ENCODE measurements around the gene ID4.
"Not testable (repeated sequence)": the region's sequence is repeated elsewhere in the genome, so short reads cannot be mapped to it uniquely, and the experiment has no call there.

Gene ID4

DNA sequence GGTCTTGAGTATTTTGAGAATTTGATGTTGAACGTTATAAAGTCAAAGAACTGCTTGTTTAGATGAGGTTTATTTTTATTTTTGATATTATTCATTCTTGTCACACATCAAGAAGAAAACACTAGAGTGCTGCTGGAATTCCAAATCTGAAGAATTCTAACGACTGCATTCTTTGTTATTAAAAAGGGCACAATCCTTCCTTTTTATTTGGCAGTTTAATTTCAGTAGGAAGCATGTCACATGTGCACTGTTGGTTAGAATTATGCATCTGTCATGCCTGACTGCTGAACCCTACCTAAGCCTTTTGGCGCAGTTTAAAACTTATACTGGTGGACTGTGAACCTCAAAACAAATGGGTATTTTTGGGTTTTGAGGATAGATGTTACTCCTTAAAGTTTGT, 4.0 kb downstream of the ID4 start:
- peaks cover 35% of the 10 kb centered on the region for H3K27me3 Mint-ChIP-seq
- peaks cover 8% of the 10 kb centered on the region for H3K4me1 Mint-ChIP-seq (ENCODE audit: low read depth)
- H3K4me3 Mint-ChIP-seq = no peak overlapping the region
- H3K27ac Mint-ChIP-seq = no peak overlapping the region
- no peaks in the 10 kb centered on the region for H3K9me3 Mint-ChIP-seq (ENCODE audit: low read depth)
- H3K36me3 Mint-ChIP-seq = no peaks in the 10 kb centered on the region

DNA sequence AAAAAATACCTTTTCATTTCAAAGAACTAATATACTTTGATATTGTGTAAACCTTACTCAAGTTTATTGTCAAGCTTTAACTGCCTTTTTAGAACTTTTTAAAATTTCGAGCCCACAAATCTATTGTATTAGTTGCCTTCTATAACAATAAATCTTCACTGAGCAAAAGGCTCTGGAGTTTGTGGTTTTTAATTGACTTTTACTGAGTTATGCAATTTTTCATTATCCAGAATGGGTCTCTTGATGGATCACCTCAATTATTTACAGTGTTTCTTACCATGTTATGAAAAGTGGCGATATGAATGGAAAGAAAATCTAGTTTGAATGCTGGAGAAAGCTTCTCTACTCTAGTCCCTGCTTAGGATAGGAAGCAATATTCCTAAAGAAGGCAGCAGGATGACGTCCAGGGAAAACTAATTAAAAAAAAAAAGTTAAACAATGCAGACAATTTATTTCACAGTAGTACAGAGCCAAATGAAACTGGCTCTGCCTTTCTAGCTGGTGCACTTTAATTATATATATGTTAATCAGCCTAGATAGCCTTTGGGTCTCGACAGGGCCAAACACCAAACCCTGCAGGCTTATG, 5.0 kb downstream of the ID4 start:
- Mint-ChIP-seq H3K27me3 (peaks cover 36% of the 10 kb centered on the region), H3K4me1 (ENCODE audit: low read depth) (peaks cover 6% of the 10 kb centered on the region), H3K9me3 (ENCODE audit: low read depth) (no peaks in the 10 kb centered on the region), H3K27ac (no peak overlapping the region), H3K36me3 (no peaks in the 10 kb centered on the region), H3K4me3 (no peak overlapping the region)

DNA sequence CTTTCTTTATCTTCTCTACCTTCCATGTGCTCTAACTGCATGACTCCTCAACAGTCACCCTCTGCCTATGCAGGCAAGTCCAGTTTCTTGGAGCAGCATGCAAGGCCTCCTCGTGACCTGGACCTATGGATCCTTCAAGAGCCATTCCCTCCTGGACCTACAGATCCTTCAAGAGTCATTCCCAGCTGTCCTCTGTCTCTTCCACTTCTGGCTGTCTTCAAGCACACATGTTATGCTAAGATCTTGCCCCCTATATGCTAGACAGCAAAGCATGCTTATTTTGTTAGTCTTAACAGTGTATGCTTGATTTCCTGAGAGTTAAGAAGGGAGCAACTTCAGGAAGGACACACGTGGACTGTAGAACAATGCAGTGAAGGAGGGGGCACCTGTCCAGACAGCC, 7.5 kb downstream of the ID4 start:
- no peaks in the 10 kb centered on the region for H3K9me3 Mint-ChIP-seq (ENCODE audit: low read depth)
- H3K4me3 Mint-ChIP-seq = no peak overlapping the region
- H3K27me3 Mint-ChIP-seq = peaks cover 31% of the 10 kb centered on the region
- peaks cover 1% of the 10 kb centered on the region for H3K4me1 Mint-ChIP-seq (ENCODE audit: low read depth)
- H3K27ac Mint-ChIP-seq = no peak overlapping the region
- H3K36me3 Mint-ChIP-seq = no peaks in the 10 kb centered on the region

DNA sequence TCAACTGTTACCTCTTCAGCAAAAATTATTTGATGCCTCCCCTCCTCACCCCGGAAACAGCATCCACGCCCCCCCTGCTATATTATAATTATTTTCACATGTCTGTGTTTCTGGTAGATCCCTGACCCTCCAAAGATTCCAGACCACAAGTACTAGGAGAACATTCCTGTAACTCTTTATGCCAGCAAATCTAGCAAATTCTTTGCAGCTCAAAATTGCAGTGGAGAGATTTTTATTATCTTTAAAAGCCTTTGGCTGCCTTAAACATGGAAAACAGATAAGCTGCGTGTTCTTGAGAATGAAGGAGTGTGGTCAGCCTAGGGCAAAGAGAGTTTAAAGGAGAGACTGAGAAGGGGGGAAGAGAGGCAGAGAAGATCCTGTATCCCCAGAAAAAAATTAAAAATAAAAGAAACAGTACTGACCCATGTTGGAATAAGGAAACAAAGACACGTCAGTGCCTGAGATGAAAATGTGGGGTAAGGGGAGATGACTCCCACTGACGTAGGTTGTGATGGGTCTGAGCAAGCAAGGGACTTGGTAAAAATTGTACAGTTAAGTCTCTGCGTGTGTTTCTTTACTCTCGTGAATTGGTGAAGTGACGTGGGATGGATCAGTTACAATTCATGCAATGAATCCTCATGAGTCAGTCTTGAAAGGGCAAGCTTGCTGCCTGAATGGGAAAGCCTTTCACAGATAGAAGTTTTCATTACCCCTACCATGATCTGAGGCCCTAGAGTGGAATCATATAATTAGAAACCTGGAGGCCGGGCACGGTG, 8.3 kb downstream of the ID4 start:
- no peaks in the 10 kb centered on the region for H3K4me1 Mint-ChIP-seq (ENCODE audit: low read depth)
- no peak overlapping the region for H3K4me3 Mint-ChIP-seq
- peaks cover 27% of the 10 kb centered on the region for H3K27me3 Mint-ChIP-seq
- H3K36me3 Mint-ChIP-seq = no peaks in the 10 kb centered on the region
- no peak overlapping the region for H3K27ac Mint-ChIP-seq
- H3K9me3 Mint-ChIP-seq (ENCODE audit: low read depth) = no peaks in the 10 kb centered on the region

DNA sequence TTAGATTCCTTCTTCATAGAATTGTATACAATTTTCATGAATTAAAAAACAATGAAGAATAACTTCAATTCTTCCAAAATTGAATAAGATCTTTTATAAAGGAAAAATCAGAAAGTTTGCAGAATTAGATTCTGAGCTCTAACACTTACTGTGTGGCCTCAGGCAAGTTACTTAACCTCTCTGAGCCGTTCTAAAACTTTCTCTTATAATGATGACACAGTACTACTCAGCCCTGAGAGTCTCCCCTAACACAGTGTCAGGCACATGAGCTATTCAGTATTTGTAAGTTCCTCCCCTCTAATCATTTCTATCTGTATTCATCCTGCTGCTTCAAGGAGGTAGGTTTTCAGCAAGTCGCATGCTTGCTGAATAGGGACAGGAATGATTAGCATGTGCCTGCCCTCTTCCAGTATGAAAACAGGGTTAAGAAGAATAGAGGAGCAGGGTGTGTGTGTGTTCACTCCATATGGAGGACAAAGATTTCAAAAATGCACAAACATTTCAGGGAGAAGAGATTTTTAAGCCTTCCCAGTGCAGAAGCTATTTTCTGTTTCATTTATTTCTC, 11.4 kb downstream of the ID4 start:
- no peak overlapping the region for H3K4me3 Mint-ChIP-seq

DNA sequence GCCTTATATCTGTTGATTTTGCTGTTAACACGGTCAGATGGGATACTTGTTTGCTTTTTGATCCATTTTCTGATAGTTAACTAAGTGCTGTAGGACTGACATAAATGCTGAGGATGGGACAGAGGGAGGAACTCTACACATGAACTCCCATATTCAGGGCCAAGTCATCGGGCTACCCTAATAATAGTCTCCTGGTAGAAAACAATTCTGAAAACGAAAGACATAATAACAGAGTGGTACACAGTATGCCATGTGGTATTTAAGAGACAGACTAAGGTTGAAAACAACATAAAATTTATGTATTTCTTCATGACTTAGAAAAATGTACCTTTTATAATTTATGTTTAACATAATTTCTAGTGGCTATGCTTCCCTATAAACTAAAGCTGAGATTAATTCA, 12.0 kb downstream of the ID4 start:
- no peaks in the 10 kb centered on the region for H3K4me1 Mint-ChIP-seq (ENCODE audit: low read depth)
- no peaks in the 10 kb centered on the region for H3K9me3 Mint-ChIP-seq (ENCODE audit: low read depth)
- no peaks in the 10 kb centered on the region for H3K36me3 Mint-ChIP-seq
- no peak overlapping the region for H3K4me3 Mint-ChIP-seq
- peaks cover 16% of the 10 kb centered on the region for H3K27me3 Mint-ChIP-seq
- H3K27ac Mint-ChIP-seq = no peak overlapping the region

More for the DNA sequence above, 11.4 kb downstream of the ID4 start:
- H3K9me3 Mint-ChIP-seq (ENCODE audit: low read depth) = no peaks in the 10 kb centered on the region
- H3K27ac Mint-ChIP-seq = no peak overlapping the region
- H3K4me1 Mint-ChIP-seq (ENCODE audit: low read depth) = no peaks in the 10 kb centered on the region
- H3K36me3 Mint-ChIP-seq = no peaks in the 10 kb centered on the region
- H3K27me3 Mint-ChIP-seq = peaks cover 20% of the 10 kb centered on the region

DNA sequence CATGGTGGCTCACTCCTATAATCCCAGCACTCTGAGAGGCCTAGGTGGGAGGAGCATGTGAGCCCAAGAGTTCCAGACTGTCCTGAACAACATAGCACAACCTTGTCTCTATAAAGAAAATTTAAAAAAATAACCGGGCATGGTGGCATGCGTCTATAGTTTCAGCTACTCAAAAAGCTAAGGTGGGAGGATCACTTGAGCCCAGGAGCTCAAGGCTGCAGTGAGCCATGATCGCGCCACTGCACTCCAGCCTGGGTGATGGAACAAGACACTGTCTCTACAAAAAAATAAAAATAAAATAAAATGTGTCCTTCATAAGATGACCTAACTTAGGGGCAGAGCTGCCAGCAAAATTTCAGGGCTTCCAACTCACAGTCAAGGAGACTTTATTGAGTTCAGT, 12.6 kb downstream of the ID4 start:
- H3K27me3 Mint-ChIP-seq = peaks cover 10% of the 10 kb centered on the region
- H3K4me3 Mint-ChIP-seq = no peak overlapping the region
- H3K9me3 Mint-ChIP-seq (ENCODE audit: low read depth) = no peaks in the 10 kb centered on the region
- H3K36me3 Mint-ChIP-seq = no peaks in the 10 kb centered on the region
- H3K4me1 Mint-ChIP-seq (ENCODE audit: low read depth) = no peaks in the 10 kb centered on the region
- no peak overlapping the region for H3K27ac Mint-ChIP-seq

DNA sequence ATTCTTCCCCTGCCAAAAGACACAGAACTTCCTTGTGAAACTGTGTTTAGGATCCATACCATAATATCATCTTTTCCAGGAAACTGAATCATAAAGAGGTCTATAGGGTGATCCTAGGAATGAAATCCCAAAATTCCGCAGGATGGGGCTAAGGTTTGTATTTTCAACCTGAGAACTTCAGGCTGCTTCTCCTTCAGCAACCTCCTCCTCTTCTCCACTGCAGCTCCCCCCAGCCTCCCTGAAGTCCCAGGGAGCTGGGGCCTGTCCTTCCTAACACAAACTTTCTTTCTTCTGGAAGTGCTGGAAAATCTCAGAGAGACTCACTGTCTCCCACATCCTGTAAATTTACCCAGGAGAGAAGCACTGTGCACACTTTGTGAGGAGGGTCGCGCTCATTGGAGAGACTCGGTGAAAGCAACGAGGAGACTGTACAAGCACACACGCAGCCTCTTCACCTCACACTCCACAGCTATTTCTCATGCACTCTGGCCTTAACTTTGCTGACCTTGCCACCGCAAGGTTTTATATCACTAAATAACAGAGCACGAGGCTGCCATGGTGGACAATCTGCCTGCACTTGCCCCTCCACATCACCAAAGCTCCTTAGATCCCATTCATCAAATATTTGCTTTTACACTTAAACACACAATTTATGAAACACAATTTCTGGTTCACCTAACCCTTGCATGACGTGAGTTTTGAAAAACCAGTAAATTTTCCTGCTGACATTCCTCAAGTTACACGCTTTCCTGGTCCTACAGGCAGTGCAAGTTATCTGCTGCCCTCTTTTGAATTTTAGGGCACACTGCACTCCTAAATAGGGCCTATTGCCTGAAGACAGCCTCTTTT, 14.3 kb downstream of the ID4 start:
- no peak overlapping the region for H3K27ac Mint-ChIP-seq
- no peaks in the 10 kb centered on the region for H3K4me1 Mint-ChIP-seq (ENCODE audit: low read depth)

DNA sequence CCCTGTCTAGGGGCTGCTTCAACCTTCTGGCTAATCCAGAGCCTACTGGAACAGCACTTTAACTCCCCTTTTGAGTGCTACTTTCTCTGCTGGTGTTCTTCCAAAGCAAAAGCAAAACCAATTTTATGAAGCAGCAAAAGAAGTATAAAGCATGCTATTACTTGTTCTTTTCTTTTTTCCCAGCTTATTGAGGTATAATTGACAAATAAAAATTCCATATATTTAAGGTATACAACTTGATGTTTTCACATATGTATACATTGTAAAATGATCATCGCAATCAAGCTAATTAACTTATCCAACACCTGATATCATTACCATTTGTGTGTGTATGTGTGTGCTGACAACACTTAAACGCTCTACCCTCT, 14.9 kb downstream of the ID4 start:
- no peaks in the 10 kb centered on the region for H3K9me3 Mint-ChIP-seq (ENCODE audit: low read depth)
- no peaks in the 10 kb centered on the region for H3K27me3 Mint-ChIP-seq
- no peaks in the 10 kb centered on the region for H3K4me1 Mint-ChIP-seq (ENCODE audit: low read depth)
- H3K27ac Mint-ChIP-seq = no peak overlapping the region
- H3K4me3 Mint-ChIP-seq = no peak overlapping the region
- H3K36me3 Mint-ChIP-seq = no peaks in the 10 kb centered on the region

More for the DNA sequence above, 14.3 kb downstream of the ID4 start:
- H3K36me3 Mint-ChIP-seq = no peaks in the 10 kb centered on the region
- peaks cover 3% of the 10 kb centered on the region for H3K27me3 Mint-ChIP-seq
- no peaks in the 10 kb centered on the region for H3K9me3 Mint-ChIP-seq (ENCODE audit: low read depth)
- no peak overlapping the region for H3K4me3 Mint-ChIP-seq

DNA sequence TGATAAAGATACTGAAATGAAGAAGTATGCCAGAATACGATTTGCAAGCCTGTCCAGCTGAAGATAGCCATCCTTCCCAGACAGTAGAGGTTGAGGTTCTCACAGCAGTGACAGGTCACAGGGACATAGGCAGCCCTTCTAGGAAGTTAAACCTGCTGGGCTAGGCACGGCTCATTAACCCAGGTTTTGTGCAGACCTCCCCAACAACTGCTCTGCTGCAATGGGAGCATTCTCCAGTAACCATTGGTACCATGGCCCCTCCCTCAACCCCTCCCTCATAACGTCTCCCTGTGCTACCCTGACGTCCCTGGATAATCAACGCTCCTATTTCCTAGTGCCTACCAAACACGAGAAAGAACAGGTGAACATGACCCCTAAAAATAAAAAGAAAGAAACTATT, 15.8 kb downstream of the ID4 start:
- H3K27ac Mint-ChIP-seq = no peak overlapping the region
- H3K9me3 Mint-ChIP-seq (ENCODE audit: low read depth) = no peaks in the 10 kb centered on the region
- no peaks in the 10 kb centered on the region for H3K27me3 Mint-ChIP-seq
- H3K36me3 Mint-ChIP-seq = no peaks in the 10 kb centered on the region
- no peaks in the 10 kb centered on the region for H3K4me1 Mint-ChIP-seq (ENCODE audit: low read depth)
- no peak overlapping the region for H3K4me3 Mint-ChIP-seq

DNA sequence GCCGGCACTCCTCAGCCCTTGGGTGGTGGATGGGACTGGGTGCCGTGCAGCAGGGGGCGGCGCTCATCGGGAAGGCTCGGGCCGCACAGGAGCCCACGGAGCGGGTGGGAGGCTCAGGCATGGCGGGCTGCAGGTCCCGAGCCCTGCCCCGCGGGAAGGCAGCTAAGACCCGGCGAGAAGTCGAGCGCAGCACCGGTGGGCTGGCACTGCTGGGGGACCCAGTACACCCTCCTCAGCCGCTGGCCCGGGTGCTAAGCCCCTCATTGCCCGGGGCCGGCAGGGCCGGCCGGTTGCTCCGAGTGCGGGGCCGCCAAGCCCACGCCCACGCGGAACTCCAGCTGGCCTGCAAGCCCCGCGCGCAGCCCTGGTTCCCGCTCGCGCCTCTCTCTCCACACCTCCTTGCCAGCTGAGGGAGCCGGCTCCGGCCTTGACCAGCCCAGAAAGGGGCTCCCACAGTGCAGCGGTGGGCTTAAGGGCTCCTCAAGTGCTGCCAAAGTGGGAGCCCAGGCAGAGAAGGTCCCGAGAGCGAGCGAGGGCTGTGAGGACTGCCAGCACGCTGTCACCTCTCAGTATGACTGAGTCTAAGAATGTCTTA, 17.3 kb downstream of the ID4 start:
- not testable (repeated sequence) for H3K9me3 Mint-ChIP-seq (ENCODE audit: low read depth); H3K27ac Mint-ChIP-seq; H3K4me3 Mint-ChIP-seq; H3K4me1 Mint-ChIP-seq (ENCODE audit: low read depth); H3K27me3 Mint-ChIP-seq; H3K36me3 Mint-ChIP-seq

DNA sequence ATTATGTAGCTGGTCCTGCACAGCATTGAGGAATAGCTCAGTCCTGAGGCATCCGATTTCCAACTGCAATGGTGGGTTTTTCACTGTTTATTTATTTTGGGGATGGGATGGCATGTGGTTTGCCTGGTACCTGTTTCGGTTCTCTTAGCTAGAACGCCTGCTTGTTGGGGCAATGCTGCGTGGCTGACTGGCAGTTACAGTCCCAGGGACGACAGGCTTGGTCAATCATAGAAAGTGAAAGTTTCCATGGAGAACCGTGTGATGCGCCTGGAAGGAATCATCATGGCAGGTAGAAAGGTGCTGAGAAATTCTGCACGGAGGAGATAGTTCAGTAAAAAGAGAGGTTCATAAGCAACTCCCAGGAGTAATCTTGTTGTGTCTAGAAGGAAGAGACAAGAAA, 18.4 kb downstream of the ID4 start:
- H3K9me3 Mint-ChIP-seq (ENCODE audit: low read depth) = no peaks in the 10 kb centered on the region
- no peaks in the 10 kb centered on the region for H3K27me3 Mint-ChIP-seq
- H3K36me3 Mint-ChIP-seq = no peaks in the 10 kb centered on the region
- no peaks in the 10 kb centered on the region for H3K4me1 Mint-ChIP-seq (ENCODE audit: low read depth)
- H3K4me3 Mint-ChIP-seq = no peak overlapping the region
- H3K27ac Mint-ChIP-seq = no peak overlapping the region

DNA sequence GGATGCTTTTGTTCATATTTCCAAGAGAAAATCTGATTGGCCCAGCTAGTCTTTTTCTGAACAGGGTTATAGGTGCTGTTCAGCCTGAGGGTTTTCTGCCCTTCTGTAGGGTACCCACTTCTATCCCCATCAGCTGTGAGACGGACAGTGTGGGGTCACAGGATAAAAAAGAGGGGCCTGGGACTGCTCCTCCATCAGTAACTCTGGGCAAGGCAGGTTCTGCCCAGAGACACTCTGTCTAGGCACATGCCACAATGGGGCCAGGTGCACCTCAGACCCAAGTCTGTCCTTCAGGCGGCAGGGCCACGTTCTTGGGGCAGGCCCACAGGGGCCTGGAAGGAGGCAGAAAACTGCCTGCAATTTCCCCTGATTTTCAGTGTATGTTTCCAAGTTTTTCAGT, 20.0 kb downstream of the ID4 start:
- no peak overlapping the region for H3K4me3 Mint-ChIP-seq
- no peaks in the 10 kb centered on the region for H3K4me1 Mint-ChIP-seq (ENCODE audit: low read depth)
- H3K9me3 Mint-ChIP-seq (ENCODE audit: low read depth) = no peaks in the 10 kb centered on the region
- no peak overlapping the region for H3K27ac Mint-ChIP-seq
- H3K36me3 Mint-ChIP-seq = no peaks in the 10 kb centered on the region
- H3K27me3 Mint-ChIP-seq = peaks cover 1% of the 10 kb centered on the region

DNA sequence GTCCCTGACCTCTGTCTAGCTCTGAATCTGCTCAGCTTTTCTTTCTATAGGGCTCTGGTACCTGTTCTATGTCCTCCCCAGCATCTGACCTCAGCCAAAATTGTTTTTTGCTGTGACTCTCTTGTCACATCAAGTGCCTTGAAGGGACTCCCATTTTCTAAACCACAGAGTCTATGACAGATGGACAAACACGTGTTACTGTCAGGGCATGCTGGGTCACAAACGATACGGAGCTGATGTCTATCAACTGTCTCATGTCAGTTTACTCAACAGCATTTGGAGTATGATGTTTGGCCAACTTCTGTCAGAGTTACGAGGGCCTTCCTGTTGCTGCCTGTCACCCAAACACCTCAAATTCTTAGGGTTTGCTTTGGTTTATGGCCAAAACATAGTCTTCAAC, 20.5 kb downstream of the ID4 start:
- Mint-ChIP-seq H3K27me3 (peaks cover 1% of the 10 kb centered on the region), H3K4me1 (ENCODE audit: low read depth) (no peaks in the 10 kb centered on the region), H3K27ac (no peak overlapping the region), H3K4me3 (no peak overlapping the region), H3K9me3 (ENCODE audit: low read depth) (no peaks in the 10 kb centered on the region), H3K36me3 (no peaks in the 10 kb centered on the region)

All from activated naive CD8-positive, alpha-beta T cell (primary cell).